BE2C (cell line): ENCODE data around the gene IL1B.

Experiments
- DNase-seq: peaks from one replicate; pipeline ENCODE4 v3.0.0-alpha.2; 2020
- H3K27me3 ChIP-seq: fragments of 250-450 bp; sonication (Bioruptor Pico); 2 replicates; pipeline ENCODE4 v1.5.1; 2020; ENCODE audit warnings: mild to moderate bottlenecking
- H3K36me3 ChIP-seq: fragments of 250-450 bp; sonication (Bioruptor Pico); 2 replicates; pipeline ENCODE4 v1.5.1; 2020; ENCODE audit warnings: mild to moderate bottlenecking
- H3K4me1 ChIP-seq: fragments of 250-450 bp; sonication (Bioruptor Pico); 2 replicates; pipeline ENCODE4 v1.5.1; 2020
- H3K4me3 ChIP-seq: 2 replicates; pipeline ENCODE4 v1.5.1; 2011; ENCODE audit warnings: low read depth, low read length
- H3K9me3 ChIP-seq: fragments of 250-450 bp; sonication (Bioruptor Pico); 2 replicates; pipeline ENCODE4 v1.5.1; 2020
- CTCF ChIP-seq: IDR thresholded peaks from 2 replicates; pipeline ENCODE4 v1.5.1; 2012; ENCODE audit warnings: mild to moderate bottlenecking, low read depth, low read length

IL1B gene

GRCh38 chr2:112827009-112827408, 9.6 kb downstream of the IL1B start:
- TF ChIP-seq CTCF: no peak
- Histone ChIP-seq H3K27me3 (no peaks in the 10 kb centered on the region), H3K4me1 (no peaks in the 10 kb centered on the region), H3K4me3 (no peak overlapping the region), H3K9me3 (no peaks in the 10 kb centered on the region), H3K36me3 (no peaks in the 10 kb centered on the region)
- DNase-seq: no peak

- no peaks in the 10 kb centered on the region for H3K36me3 ChIP-seq
- TF ChIP-seq CTCF: no peak
- no peaks in the 10 kb centered on the region for H3K27me3 ChIP-seq
- no peak overlapping the region for H3K4me3 ChIP-seq
- H3K4me1 ChIP-seq: no peaks in the 10 kb centered on the region
- H3K9me3 ChIP-seq: no peaks in the 10 kb centered on the region
- no peak for DNase-seq
Observed at GRCh38 chr2:112825706-112826105, 10.9 kb downstream of the IL1B start.

GRCh38 chr2:112824694-112825085, 11.9 kb downstream of the IL1B start:
- no peak for DNase-seq
- H3K4me1 ChIP-seq: no peaks in the 10 kb centered on the region
- H3K9me3 ChIP-seq: no peaks in the 10 kb centered on the region
- no peak for TF ChIP-seq CTCF
- H3K36me3 ChIP-seq: no peaks in the 10 kb centered on the region
- no peak overlapping the region for H3K4me3 ChIP-seq
- no peaks in the 10 kb centered on the region for H3K27me3 ChIP-seq

- Histone ChIP-seq H3K9me3 (no peaks in the 10 kb centered on the region), H3K4me3 (no peak overlapping the region), H3K36me3 (no peaks in the 10 kb centered on the region), H3K4me1 (no peaks in the 10 kb centered on the region), H3K27me3 (no peaks in the 10 kb centered on the region)
- no peak for TF ChIP-seq CTCF
- no peak for DNase-seq
Observed at GRCh38 chr2:112821682-112822081, 14.9 kb downstream of the IL1B start.

GRCh38 chr2:112821142-112821541, 15.4 kb downstream of the IL1B start:
- no peaks in the 10 kb centered on the region for H3K27me3 ChIP-seq
- no peak for DNase-seq
- H3K9me3 ChIP-seq: no peaks in the 10 kb centered on the region
- no peaks in the 10 kb centered on the region for H3K4me1 ChIP-seq
- no peak for TF ChIP-seq CTCF
- H3K36me3 ChIP-seq: no peaks in the 10 kb centered on the region
- no peak overlapping the region for H3K4me3 ChIP-seq

- no peak for TF ChIP-seq CTCF
- Histone ChIP-seq H3K27me3 (no peaks in the 10 kb centered on the region), H3K4me3 (no peak overlapping the region), H3K9me3 (no peaks in the 10 kb centered on the region), H3K4me1 (no peaks in the 10 kb centered on the region), H3K36me3 (no peaks in the 10 kb centered on the region)
- DNase-seq: no peak
Observed at GRCh38 chr2:112820343-112820742, 16.2 kb downstream of the IL1B start.
